ENCODE results near the gene CYP1B1.
A peak's percentile ranks its signal among the peaks of the same experiment; 100 is the strongest.
"Not testable (repeated sequence)": the region's sequence is repeated elsewhere in the genome, so short reads cannot be mapped to it uniquely, and the experiment has no call there.

Gene CYP1B1

DNA sequence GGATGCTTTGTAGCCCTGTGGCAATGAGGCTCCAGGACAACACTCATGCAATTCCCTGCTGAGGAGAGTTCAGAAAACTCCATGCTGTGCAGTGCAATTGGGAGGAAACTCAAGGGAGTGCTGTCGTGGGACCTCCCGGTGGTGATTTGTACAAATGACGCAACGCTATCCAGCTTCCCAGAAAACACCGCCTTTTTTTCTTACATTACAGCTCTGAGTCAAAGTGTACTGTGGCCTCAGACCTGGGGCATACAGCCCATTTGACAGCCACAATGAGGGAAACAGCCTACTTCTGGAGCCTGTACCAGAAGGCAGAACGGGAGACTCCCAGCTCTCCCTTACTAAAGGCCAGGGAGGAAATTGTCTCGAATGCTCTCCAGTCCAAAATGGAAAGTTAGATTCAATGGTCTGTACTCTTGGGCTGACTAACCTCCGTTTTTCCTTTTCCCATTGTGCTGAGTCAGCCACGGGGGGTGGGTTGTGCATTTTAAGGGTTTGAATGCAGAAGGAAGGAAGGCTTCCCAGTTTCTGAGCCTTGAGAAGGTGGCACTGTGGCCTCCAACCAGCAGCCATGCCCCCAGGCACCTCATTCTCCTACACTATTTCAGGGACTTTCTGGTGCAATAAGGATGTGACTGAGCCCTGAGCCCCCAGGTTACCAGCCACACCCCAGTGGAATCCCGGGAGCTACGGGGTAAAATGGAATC, 16.4 kb upstream of the CYP1B1 start:
- DNase-seq: no peak
- peaks cover 20% of the 10 kb centered on the region for H3K4me1 Mint-ChIP-seq (ENCODE audit: low read depth)
- no peak overlapping the region for H3K27ac Mint-ChIP-seq
- no peaks in the 10 kb centered on the region for H3K36me3 Mint-ChIP-seq (ENCODE audit: low read depth)
- no peaks in the 10 kb centered on the region for H3K9me3 Mint-ChIP-seq
- no peak overlapping the region for H3K4me3 Mint-ChIP-seq
- peaks cover 61% of the 10 kb centered on the region for H3K27me3 Mint-ChIP-seq

DNA sequence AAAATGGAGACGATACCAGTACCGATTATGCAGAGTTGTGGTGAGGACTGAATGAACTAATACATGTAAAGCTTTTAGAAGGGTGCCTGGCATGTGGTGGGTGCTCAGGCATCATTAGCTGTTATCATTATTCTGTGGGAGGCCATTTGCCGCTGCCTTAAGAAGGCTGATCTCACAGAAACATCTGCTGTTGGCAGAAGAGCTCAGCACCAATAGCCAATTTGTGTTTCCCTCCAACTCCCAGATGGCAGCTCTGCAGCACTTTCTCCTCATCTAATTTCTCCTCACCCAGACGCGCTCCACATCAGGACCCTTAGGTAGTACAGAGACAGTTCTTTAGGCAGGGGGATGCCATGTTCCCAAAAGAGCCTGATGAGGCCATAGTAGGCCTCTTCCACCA, 15.8 kb upstream of the CYP1B1 start:
- Mint-ChIP-seq H3K27me3 (peaks cover 62% of the 10 kb centered on the region), H3K4me1 (ENCODE audit: low read depth) (peaks cover 17% of the 10 kb centered on the region), H3K27ac (no peak overlapping the region), H3K4me3 (no peak overlapping the region), H3K9me3 (no peaks in the 10 kb centered on the region), H3K36me3 (ENCODE audit: low read depth) (no peaks in the 10 kb centered on the region)
- no peak for DNase-seq

DNA sequence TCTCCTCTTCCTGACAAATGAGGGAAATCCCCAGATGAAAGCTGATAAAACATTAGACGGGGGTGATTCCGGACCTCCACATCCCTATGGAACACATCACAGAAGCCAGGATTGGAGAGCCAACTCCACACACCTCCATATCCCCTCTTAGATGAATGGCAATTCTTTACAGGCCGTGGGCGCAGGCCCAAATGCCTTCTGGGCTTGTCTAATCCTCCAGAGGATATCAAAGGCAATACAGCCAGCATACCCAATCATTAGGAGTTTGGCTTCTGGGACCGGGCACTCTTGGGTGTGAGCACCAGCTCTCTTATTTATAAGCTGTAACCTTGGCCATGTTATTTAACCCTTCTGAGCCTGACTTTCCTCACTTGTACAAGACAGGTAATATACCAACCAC, 15.0 kb upstream of the CYP1B1 start:
- H3K9me3 Mint-ChIP-seq: no peaks in the 10 kb centered on the region
- no peak overlapping the region for H3K27ac Mint-ChIP-seq
- H3K36me3 Mint-ChIP-seq (ENCODE audit: low read depth): no peaks in the 10 kb centered on the region
- peaks cover 9% of the 10 kb centered on the region for H3K4me1 Mint-ChIP-seq (ENCODE audit: low read depth)
- H3K4me3 Mint-ChIP-seq: no peak overlapping the region
- peaks cover 61% of the 10 kb centered on the region for H3K27me3 Mint-ChIP-seq
- DNase-seq: no peak

DNA sequence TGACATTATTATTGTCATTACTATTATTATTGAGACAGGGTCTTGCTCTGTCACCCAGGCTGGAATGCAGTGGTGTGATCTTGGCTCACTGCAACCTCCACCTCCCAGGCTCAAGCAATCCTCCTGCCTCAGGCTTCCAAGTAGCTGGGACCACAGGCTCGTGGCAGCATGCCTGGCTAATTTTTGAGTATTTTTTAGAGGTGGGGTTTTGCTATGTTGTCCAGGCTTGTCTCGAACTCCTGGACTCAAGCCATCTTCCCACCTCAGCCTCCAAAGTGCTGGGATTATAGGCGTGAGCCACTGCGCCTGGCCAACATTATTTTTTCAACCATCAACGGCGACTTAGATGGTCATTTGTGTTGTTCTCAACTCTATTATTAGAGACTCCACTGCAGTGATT, 14.3 kb upstream of the CYP1B1 start:
- not testable (repeated sequence) for H3K4me1 Mint-ChIP-seq (ENCODE audit: low read depth); H3K36me3 Mint-ChIP-seq (ENCODE audit: low read depth); H3K9me3 Mint-ChIP-seq; H3K27ac Mint-ChIP-seq; DNase-seq; H3K4me3 Mint-ChIP-seq
- peaks cover 61% of the 10 kb centered on the region for H3K27me3 Mint-ChIP-seq

DNA sequence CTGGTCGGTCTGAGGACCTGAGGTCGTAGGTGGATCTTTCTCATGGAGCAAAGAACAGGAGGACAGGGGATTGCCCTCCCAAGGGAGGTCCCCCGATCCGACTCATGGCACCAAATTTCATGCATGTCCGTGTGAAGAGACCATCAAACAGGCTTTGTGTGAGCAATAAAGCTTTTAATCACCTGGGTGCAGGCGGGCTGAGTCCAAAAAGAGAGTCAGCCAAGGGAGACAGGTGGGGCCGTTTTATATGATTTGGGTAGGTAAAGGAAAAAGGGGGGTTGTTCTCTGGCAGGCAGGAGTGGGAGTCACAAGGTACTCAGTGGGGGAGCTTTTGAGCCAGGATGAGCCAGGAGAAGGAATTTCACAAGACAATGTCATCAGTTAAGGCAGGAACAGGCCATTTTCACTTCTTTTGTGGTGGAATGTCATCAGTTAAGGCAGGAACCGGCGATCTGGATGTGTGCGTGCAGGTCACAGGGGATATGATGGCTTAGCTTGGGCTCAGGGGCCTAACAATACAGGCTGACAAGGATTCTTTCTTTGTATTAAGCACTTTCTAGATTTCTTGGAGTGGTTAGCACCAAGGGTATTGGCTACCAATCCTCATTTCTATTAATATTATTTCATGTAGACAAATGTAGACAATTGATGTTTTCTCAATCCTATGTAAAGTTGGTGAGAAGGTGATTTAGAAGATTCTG, 10.2 kb upstream of the CYP1B1 start:
- H3K4me3 Mint-ChIP-seq; H3K36me3 Mint-ChIP-seq (ENCODE audit: low read depth); H3K9me3 Mint-ChIP-seq; DNase-seq; H3K27ac Mint-ChIP-seq; H3K4me1 Mint-ChIP-seq (ENCODE audit: low read depth): not testable (repeated sequence)
- peaks cover 60% of the 10 kb centered on the region for H3K27me3 Mint-ChIP-seq

DNA sequence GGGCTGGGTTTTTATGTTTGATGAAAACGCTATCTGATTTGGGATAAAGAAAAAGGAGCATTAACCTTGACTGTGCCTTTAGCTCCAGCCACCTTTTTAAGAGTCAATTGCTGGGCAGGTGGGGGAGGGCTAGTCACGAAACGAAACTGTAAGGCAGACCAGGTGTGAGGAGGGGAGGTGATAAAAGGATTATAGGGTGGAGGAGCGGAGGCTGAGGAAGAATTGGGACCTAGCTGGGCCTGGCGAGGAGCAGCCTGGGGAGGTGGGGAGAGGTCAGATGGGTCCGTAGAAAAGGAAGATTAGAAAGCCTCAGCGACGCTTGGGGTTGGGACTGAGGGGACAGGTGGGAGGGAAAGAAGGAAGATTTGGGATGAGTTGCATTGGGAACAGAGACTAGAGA, 8.6 kb upstream of the CYP1B1 start:
- H3K27ac Mint-ChIP-seq; DNase-seq; H3K4me3 Mint-ChIP-seq; H3K9me3 Mint-ChIP-seq; H3K4me1 Mint-ChIP-seq (ENCODE audit: low read depth); H3K36me3 Mint-ChIP-seq (ENCODE audit: low read depth): not testable (repeated sequence)
- peaks cover 72% of the 10 kb centered on the region for H3K27me3 Mint-ChIP-seq

DNA sequence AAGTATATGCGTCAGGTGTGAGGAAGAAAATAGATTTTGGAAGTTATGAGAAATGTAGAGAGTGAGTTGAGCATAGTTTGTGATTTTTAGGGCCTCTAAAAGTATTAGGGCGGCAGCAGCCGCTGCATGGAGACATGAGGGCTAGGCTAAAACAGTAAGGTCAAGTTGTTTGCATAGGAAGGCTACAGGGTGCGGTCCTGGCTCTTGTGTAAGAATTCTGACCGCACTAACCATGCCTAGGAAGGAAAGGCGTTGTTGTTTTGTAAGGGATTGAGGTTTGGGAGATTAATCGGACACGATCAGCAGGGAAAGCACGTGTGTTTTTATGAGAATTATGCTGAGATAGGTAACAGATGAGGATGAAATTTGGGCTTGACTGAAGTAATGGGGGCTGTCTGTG, 6.8 kb upstream of the CYP1B1 start:
- H3K4me1 Mint-ChIP-seq (ENCODE audit: low read depth); H3K36me3 Mint-ChIP-seq (ENCODE audit: low read depth); DNase-seq; H3K9me3 Mint-ChIP-seq; H3K27ac Mint-ChIP-seq; H3K4me3 Mint-ChIP-seq: not testable (repeated sequence)
- H3K27me3 Mint-ChIP-seq: peaks cover 73% of the 10 kb centered on the region

DNA sequence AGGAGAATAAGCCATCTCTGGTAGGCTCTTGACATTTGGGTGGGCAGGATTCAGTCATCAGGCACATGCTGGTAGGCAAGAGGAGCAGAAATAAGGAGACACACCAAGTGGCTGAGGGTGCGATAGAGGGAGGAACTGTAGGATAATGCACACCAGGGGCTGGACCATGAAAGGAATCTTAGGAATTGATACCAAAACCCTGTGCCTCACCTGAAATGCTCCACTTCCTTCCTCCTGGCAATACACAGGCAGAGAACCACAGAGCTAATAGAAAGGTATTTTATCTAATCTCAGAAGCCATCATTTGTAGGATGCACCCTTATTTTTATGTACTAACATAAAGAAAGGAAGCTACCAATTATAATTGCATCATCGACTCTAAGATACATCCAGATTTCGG, 4.4 kb upstream of the CYP1B1 start:
- DNase-seq: no peak
- Mint-ChIP-seq H3K9me3 (no peaks in the 10 kb centered on the region), H3K27me3 (peaks cover 66% of the 10 kb centered on the region), H3K4me3 (no peak overlapping the region), H3K4me1 (ENCODE audit: low read depth) (peaks cover 23% of the 10 kb centered on the region), H3K36me3 (ENCODE audit: low read depth) (peaks cover 1% of the 10 kb centered on the region), H3K27ac (no peak overlapping the region)

DNA sequence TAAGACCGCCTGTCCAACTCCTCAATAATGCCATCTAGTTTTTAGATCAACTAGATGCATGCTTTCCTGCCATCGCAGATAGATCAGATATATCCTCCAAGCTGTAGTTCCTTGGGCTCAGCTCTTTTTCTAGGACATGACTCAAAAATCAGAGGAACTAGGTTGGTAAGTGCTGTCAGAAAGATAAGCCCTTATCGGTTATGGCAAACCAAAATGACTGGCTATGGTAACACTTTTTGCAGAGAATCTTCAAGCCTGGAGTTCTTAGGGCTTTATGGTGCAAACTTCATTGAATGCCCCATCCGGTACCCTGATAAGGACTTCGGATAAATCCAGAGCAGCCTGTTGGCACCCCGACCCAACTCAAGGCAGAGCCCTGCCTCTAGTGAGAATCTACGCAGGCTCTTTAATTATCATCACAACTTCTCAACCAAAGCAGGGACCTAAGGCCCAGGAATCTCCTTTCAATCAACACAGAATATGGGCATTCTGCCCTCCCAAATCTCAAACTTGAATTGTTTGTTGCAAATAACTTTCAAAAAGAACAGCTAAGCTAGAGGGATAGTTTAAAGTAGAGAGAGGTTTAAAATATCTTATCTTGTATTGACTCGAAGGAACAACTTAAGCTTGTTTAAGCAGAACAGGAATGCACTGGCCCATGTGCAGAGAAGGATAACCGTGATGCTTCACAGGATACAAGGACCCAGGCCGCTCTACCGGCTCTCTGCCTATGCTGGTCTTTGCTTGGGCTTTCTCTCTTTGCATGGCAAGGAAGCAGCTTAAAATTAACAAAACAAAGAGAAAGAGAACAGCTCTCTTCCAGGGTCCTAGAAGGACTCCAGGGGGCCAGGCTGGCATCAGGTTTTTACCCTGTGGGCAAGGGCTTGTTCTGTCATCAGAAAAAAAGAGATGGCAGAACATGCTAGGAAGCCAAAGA, 3.4 kb upstream of the CYP1B1 start:
- Mint-ChIP-seq H3K4me3 (no peak overlapping the region), H3K9me3 (no peaks in the 10 kb centered on the region), H3K36me3 (ENCODE audit: low read depth) (peaks cover 1% of the 10 kb centered on the region), H3K4me1 (ENCODE audit: low read depth) (peaks cover 29% of the 10 kb centered on the region), H3K27me3 (peaks cover 63% of the 10 kb centered on the region), H3K27ac (no peak overlapping the region)
- no peak for DNase-seq

DNA sequence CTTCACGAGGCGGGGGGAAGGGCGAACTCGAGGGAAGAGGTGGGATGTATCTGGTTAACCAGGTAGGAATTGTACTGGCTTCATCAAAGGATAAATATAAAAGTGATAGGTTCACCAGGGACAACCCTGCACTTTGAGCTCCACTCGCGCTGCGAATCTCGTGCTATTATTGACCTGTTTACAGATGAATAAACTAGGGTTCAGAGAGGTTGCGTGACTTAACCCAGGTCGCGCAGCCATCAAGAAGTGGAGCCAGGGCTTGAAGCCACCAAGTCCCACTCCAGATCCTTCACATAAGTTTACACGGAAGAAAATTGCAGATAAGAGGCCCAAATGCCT, 1.4 kb upstream of the CYP1B1 start:
- Mint-ChIP-seq H3K27ac (peak overlapping the region; percentile 93), H3K27me3 (peaks cover 68% of the 10 kb centered on the region), H3K36me3 (ENCODE audit: low read depth) (peaks cover 16% of the 10 kb centered on the region), H3K4me1 (ENCODE audit: low read depth) (peaks cover 39% of the 10 kb centered on the region), H3K4me3 (peak overlapping the region; percentile 64), H3K9me3 (no peaks in the 10 kb centered on the region)
- DNase-seq: no peak

DNA sequence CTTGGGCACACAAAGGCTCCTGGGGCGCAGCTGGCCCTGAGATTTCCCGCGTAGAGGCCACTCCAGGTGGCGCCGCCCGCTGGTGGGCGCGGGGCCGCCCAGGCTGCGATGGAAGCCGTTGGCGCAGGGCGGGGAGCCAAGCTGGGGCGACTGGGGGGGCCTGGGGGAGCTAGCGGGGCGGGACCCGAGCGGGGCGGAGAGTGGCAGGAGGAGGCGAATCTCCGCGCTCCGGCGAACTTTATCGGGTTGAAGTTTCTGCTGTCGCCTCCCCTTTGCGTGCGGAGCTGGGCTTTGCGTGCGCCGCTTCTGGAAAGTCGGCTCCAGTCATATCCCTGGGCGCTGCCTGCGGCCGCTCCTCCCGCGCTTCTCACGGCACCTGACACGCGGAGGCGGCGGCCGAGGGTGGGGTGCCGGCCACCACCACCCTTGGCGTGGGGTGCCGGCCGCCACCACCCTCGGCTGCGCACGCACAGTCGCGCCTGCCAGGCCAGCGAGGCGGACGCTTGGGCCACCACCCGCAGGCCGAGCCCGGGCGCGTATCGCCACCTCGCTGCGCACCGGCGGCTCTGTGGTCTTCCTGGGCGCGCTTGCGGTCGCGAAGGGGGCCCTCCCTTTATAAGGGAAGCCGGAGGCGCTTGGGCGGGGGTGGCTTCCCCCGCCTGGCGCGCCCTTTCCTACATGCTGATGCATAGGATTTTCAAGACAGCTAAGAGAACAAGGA, 919 bp upstream of the CYP1B1 start:
- Mint-ChIP-seq H3K4me1 (ENCODE audit: low read depth) (peaks cover 39% of the 10 kb centered on the region), H3K36me3 (ENCODE audit: low read depth) (peaks cover 16% of the 10 kb centered on the region), H3K27ac (peak overlapping the region; percentile 96), H3K9me3 (no peaks in the 10 kb centered on the region), H3K27me3 (peaks cover 69% of the 10 kb centered on the region), H3K4me3 (peak overlapping the region; percentile 80)
- peak; percentile 87 for DNase-seq

DNA sequence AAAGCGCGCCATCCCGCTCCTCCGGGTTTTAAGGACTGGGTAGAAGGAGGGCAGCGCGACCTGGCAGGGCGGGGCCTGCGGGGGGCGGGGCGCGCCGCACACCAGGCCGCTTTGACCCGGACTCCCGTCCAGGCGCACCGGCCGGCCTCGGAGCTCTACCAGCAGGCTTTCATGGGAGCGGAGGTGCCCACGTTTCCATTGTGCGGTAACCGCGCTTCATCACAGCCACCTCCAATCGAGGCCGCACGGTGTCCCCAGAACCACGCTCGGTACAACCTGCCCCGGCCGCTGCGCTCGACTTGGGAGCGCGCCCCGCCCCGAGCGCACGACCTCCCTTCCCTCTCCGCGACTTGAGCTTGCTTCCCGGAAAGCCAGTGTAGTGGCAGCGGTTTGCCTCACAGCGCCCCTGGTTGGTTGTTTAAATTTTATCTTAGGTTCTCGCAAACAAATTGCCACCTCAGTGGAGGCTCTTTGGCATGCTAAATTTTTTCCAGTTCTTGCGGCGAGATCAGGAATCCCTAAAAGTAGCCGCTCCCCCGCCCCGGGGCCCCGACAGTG, 280 bp upstream of the CYP1B1 start:
- peak overlapping the region; percentile 80 for H3K4me3 Mint-ChIP-seq
- H3K36me3 Mint-ChIP-seq (ENCODE audit: low read depth): peaks cover 18% of the 10 kb centered on the region
- H3K9me3 Mint-ChIP-seq: no peaks in the 10 kb centered on the region
- DNase-seq: peak; percentile 76
- H3K27ac Mint-ChIP-seq: peak overlapping the region; percentile 96
- peaks cover 67% of the 10 kb centered on the region for H3K27me3 Mint-ChIP-seq
- peaks cover 39% of the 10 kb centered on the region for H3K4me1 Mint-ChIP-seq (ENCODE audit: low read depth)

DNA sequence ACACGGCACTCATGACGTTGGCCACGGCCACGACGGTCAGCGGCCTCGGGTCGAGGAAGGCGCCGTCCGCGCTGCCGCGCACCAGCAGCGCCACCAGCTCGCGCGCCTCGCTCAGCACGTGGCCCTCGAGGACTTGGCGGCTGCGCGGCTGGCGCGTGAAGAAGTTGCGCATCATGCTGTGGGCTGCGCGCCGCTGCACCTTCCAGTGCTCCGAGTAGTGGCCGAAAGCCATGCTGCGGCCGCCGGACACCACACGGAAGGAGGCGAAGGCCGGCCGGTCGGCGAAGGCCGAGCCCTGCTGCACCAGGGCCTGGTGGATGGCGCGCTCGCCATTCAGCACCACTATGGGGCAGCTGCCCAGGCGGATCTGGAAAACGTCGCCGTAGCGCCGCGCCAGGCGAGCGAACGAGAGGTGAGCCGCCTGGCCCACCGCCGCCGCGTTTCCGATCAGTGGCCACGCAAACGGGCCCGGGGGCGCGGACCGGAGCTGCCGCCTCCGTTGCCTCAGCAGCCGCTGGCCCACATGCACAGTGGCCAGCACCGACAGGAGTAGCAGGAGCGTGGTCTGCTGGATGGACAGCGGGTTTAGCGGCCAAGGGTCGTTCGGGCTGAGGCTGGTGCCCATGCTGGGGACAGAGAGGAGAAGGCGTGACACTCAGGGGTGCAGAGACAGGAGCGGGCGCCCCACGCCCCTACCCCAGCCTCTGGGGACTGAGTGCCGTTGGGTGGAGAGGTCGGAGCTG, 1.0 kb downstream of the CYP1B1 start:
- Mint-ChIP-seq H3K27ac (peak overlapping the region; percentile 83), H3K4me3 (peak overlapping the region; percentile 80), H3K36me3 (ENCODE audit: low read depth) (peaks cover 22% of the 10 kb centered on the region), H3K9me3 (no peaks in the 10 kb centered on the region), H3K27me3 (peaks cover 66% of the 10 kb centered on the region), H3K4me1 (ENCODE audit: low read depth) (peaks cover 39% of the 10 kb centered on the region)
- peak; percentile 52 for DNase-seq
